GM19467 (cell line): ENCODE results near the gene MRPL55.

ENCODE experiments used
- ATAC-seq: cut with Tn5 transposase; IDR thresholded peaks from one replicate; pipeline ENCODE4 v1.9.1; 2021; ENCODE audit warnings: mild to moderate bottlenecking, moderate library complexity; ENCODE audit not compliant: unreplicated experiment

MRPL55 gene

GRCh38 chr1:228088586-228089498 lies 20.3 kb downstream of the MRPL55 start:
- no peak for ATAC-seq

GRCh38 chr1:228087771-228088251 lies 21.3 kb downstream of the MRPL55 start:
- no peak for ATAC-seq

- ATAC-seq = no peak
Measured at GRCh38 chr1:228085287-228085951, 23.7 kb downstream of the MRPL55 start.

- no peak for ATAC-seq
Measured at GRCh38 chr1:228084797-228085196, 24.3 kb downstream of the MRPL55 start.

- no peak for ATAC-seq
Measured at GRCh38 chr1:228084325-228084724, 24.8 kb downstream of the MRPL55 start.

- no peak for ATAC-seq
Measured at GRCh38 chr1:228083871-228084278, 25.2 kb downstream of the MRPL55 start.

- ATAC-seq = peak; percentile 11
Measured at GRCh38 chr1:228082918-228083870, 25.9 kb downstream of the MRPL55 start.

GRCh38 chr1:228082214-228082917 lies 26.7 kb downstream of the MRPL55 start, which contains the start of gene ARF1:
Gene ARF1, plus strand, starts transcription at chr1:228082708. Its CDS starts 14,407 bp downstream, at chr1:228097115.
- ATAC-seq = peak; percentile 69

GRCh38 chr1:228081578-228082213 lies 27.4 kb downstream of the MRPL55 start:
- ATAC-seq = peak; percentile 9

GRCh38 chr1:228081144-228081543 lies 28.0 kb downstream of the MRPL55 start:
- no peak for ATAC-seq

GRCh38 chr1:228079601-228080263 lies 29.4 kb downstream of the MRPL55 start:
- no peak for ATAC-seq

GRCh38 chr1:228079013-228079412 lies 30.1 kb downstream of the MRPL55 start:
- ATAC-seq = no peak

GRCh38 chr1:228077565-228078330 lies 31.4 kb downstream of the MRPL55 start:
- ATAC-seq = no peak

- ATAC-seq = no peak
Measured at GRCh38 chr1:228076796-228077430, 32.2 kb downstream of the MRPL55 start.

- no peak for ATAC-seq
Measured at GRCh38 chr1:228075801-228076271, 33.3 kb downstream of the MRPL55 start.

GRCh38 chr1:228074954-228075730 lies 34.0 kb downstream of the MRPL55 start:
- ATAC-seq = no peak
